K562 (cell line): ENCODE data around the gene GPR152. TPM values are rescaled to one million over a fixed set of nuclear protein-coding genes. Genes with fewer than 3 reads are reported as not detected.
A peak's percentile ranks its signal among the peaks of the same experiment; 100 is the strongest.

Experiments used
- ATAC-seq: fragments of 200-7000 bp; cut with Tn5 transposase; 3 replicates; pipeline ENCODE4 v1.9.1; 2020; ENCODE audit warnings: moderate library complexity
- BruUV-seq: library from RNA; stranded (reverse); fragments of 400-500 nt; replicated peaks from 2 replicates; lab custom pipeline; 2021; lab: Mats Ljungman, UMichigan
- CTCF ChIA-PET: fragments of 300-600 bp; formaldehyde crosslinking; extraction: SDS; loops from one replicate; lab custom pipeline; 2021; ENCODE audit warnings: low intra/inter-chr PET ratio; lab: Yijun Ruan, JAX
- POLR2A ChIA-PET: fragments of 300-600, 350-650 bp; sonication (Branson Sonifier 250); formaldehyde crosslinking; extraction: SDS; loops from one replicate; lab custom pipeline; 2021; ENCODE audit warnings: antibody characterized with exemption, inconsistent platforms; lab: Yijun Ruan, JAX
- DNase-seq, 4 experiments: peaks; one replicate each; pipeline versions ENCODE4 v3.0.0 to v3.0.0-alpha.2; 2011 to 2018; ENCODE audit warnings: low spot score in 3 of 4, mixed read lengths in 3 of 4; ENCODE audit errors: extremely low read depth in 1 of 4
- FAIRE-seq: peaks from 2 replicates; lab custom pipeline; 2011; peaks lifted over from hg19 to GRCh38; lab: Jason Lieb, UNC
- H2AFZ ChIP-seq: 2 replicates; pipeline ENCODE4 v1.6.0; 2011; ENCODE audit warnings: low read depth, low read length, control low read depth, inconsistent platforms
- H3K27ac ChIP-seq: fragments of 200-600 bp; 3 replicates; pipeline ENCODE4 v1.8.0; 2011; ENCODE audit warnings: low read depth, mild to moderate bottlenecking, control low read depth, inconsistent platforms, low read length, moderate library complexity, mixed read lengths; ENCODE audit errors: extremely low read depth
- H3K27me3 ChIP-seq, 2 experiments: fragments of 300-600 bp in 1 of 2; 2 replicates in 1 of 2; 3 replicates in 1 of 2; pipeline versions ENCODE4 v1.6.0 to v1.8.0; 2011; ENCODE audit warnings: inconsistent platforms in 2 of 2, low read length in 2 of 2, mild to moderate bottlenecking in 1 of 2, mixed read lengths in 1 of 2, moderate library complexity in 1 of 2; ENCODE audit not compliant: control insufficient read depth in 2 of 2, insufficient read depth in 2 of 2
- H3K36me3 ChIP-seq: fragments of 300-600 bp; 3 replicates; pipeline ENCODE4 v1.8.0; 2011; ENCODE audit warnings: mild to moderate bottlenecking, low read length, inconsistent platforms; ENCODE audit not compliant: control insufficient read depth, insufficient read depth
- H3K4me1 ChIP-seq, 2 experiments: fragments of 200-600 bp in 1 of 2; replicated peaks in 1 of 2; 2 replicates in 1 of 2; 3 replicates in 1 of 2; pipeline versions ENCODE4 v1.5.1 to v1.8.0; 2011; ENCODE audit warnings: inconsistent platforms in 2 of 2, low read length in 2 of 2, mild to moderate bottlenecking in 1 of 2, mixed read lengths in 1 of 2, moderate library complexity in 1 of 2; ENCODE audit not compliant: control insufficient read depth in 2 of 2, insufficient read depth in 2 of 2
- H3K4me2 ChIP-seq: 2 replicates; pipeline ENCODE4 v1.6.1; 2011; ENCODE audit warnings: low read length, control low read depth, inconsistent platforms, mixed read lengths; ENCODE audit not compliant: insufficient read depth
- H3K4me3 ChIP-seq: fragments of 200-600 bp; sonication (generic), shearing (Covaris generic); 2 replicates; pipeline ENCODE4 v1.5.1; 2016; ENCODE audit warnings: control low read depth, inconsistent platforms
- H3K79me2 ChIP-seq: fragments of 200-600 bp; 3 replicates; pipeline ENCODE4 v1.8.0; 2011; ENCODE audit warnings: low read length, inconsistent platforms; ENCODE audit not compliant: control insufficient read depth, insufficient read depth
- H3K9ac ChIP-seq, 2 experiments: 2 replicates each; pipeline versions ENCODE4 v1.6.0 to v1.6.1; 2011; ENCODE audit warnings: low read depth in 2 of 2, low read length in 2 of 2, control low read depth in 1 of 2, inconsistent platforms in 1 of 2, mild to moderate bottlenecking in 1 of 2, mixed read lengths in 1 of 2; ENCODE audit not compliant: insufficient read depth in 1 of 2
- H3K9me1 ChIP-seq: one replicate; pipeline ENCODE4 v1.6.0; 2011; ENCODE audit warnings: inconsistent platforms, mild to moderate bottlenecking, low read length, moderate library complexity; ENCODE audit not compliant: control insufficient read depth, insufficient read depth
- H3K9me3 ChIP-seq: replicated peaks from 2 replicates; pipeline ENCODE4 v1.5.1; 2011; ENCODE audit warnings: low read depth, low read length, inconsistent platforms; ENCODE audit not compliant: control insufficient read depth, insufficient read depth
- H4K20me1 ChIP-seq: replicated peaks from 2 replicates; pipeline ENCODE4 v1.6.1; 2011; ENCODE audit warnings: low read length, inconsistent platforms, mixed read lengths; ENCODE audit not compliant: control insufficient read depth, insufficient read depth
- BCOR ChIP-seq: fragments of 450-650 bp; IDR thresholded peaks from 2 replicates; pipeline ENCODE4 v1.6.1; 2016
- HNRNPUL1 ChIP-seq: fragments of 200-400 bp; formaldehyde crosslinking; IDR thresholded peaks from 2 replicates; pipeline ENCODE4 v1.6.1; 2017; ENCODE audit warnings: low read length
- IRF1 ChIP-seq: sonication (generic); formaldehyde crosslinking; IDR thresholded peaks from 2 replicates; pipeline ENCODE4 v1.8.0; 2022; ENCODE audit warnings: missing genetic modification reagents, mild to moderate bottlenecking, borderline replicate concordance
- KDM1A ChIP-seq, 2 experiments: fragments of 450-650 bp; IDR thresholded peaks; 2 replicates each; pipeline ENCODE4 v1.6.1; 2016; ENCODE audit warnings: mild to moderate bottlenecking in 2 of 2
- KDM5B ChIP-seq: fragments of 200-600 bp; sonication (generic); IDR thresholded peaks from 2 replicates; pipeline ENCODE4 v1.6.1; 2012; ENCODE audit warnings: low read depth, mild to moderate bottlenecking, moderate library complexity, low read length, control low read depth, inconsistent platforms; ENCODE audit not compliant: insufficient replicate concordance
- NFIC ChIP-seq: fragments of 450-650 bp; IDR thresholded peaks from 2 replicates; pipeline ENCODE4 v1.6.1; 2017; ENCODE audit warnings: mild to moderate bottlenecking, inconsistent platforms
- NKRF ChIP-seq: fragments of 450-650 bp; IDR thresholded peaks from 2 replicates; pipeline ENCODE4 v1.6.1; 2016; ENCODE audit warnings: borderline replicate concordance
- POLR2G ChIP-seq: fragments of 200-400 bp; formaldehyde crosslinking; IDR thresholded peaks from 2 replicates; pipeline ENCODE4 v1.6.1; 2017; ENCODE audit warnings: low read depth, mild to moderate bottlenecking, antibody characterized with exemption, low read length, moderate library complexity
- RBM25 ChIP-seq: fragments of 200-400 bp; formaldehyde crosslinking; IDR thresholded peaks from 2 replicates; pipeline ENCODE4 v1.6.1; 2018; ENCODE audit warnings: low read length, low read depth, moderate library complexity; ENCODE audit not compliant: severe bottlenecking
- RCOR1 ChIP-seq, 2 experiments: IDR thresholded peaks; 2 replicates each; pipeline ENCODE4 v1.6.1; 2012; ENCODE audit warnings: low read depth in 2 of 2, low read length in 2 of 2, borderline replicate concordance in 1 of 2, improper control_type of control experiment in 1 of 2
- SMARCA4 ChIP-seq: fragments of 450-650 bp; IDR thresholded peaks from 2 replicates; pipeline ENCODE4 v1.6.1; 2016
- TCFL5 ChIP-seq: fragments of 250-450 bp; sonication (Bioruptor Pico); conservative IDR thresholded peaks from 2 replicates; pipeline ENCODE4 v1.6.1; 2021; ENCODE audit warnings: mild to moderate bottlenecking, moderate library complexity, matching md5 sums
- TFAP4 ChIP-seq: sonication (generic); formaldehyde crosslinking; IDR thresholded peaks from 2 replicates; pipeline ENCODE4 v1.8.0; 2022; ENCODE audit warnings: missing genetic modification reagents, mild to moderate bottlenecking, moderate library complexity, borderline replicate concordance
- ZNF561 ChIP-seq: fragments of 450-650 bp; formaldehyde crosslinking; conservative IDR thresholded peaks from 2 replicates; pipeline ENCODE4 v1.4.0; 2020; ENCODE audit warnings: mild to moderate bottlenecking, moderate library complexity
- WGBS: fragments of 100-300 bp; shearing (Covaris generic); methylation state at CpG from one replicate; pipeline ENCODE4 v1.1.6; 2016; ENCODE audit warnings: low coverage, mixed read lengths; ENCODE audit not compliant: insufficient coverage; ENCODE audit errors: missing lambda C conversion rate; 5-methylcytosine and 5-hydroxymethylcytosine counted together
- in situ Hi-C: fragments of 300-500 bp; cut with MboI; formaldehyde crosslinking; loops from 4 replicates; pipeline ENCODE4 v1.15.0; 2018; ENCODE audit warnings: inconsistent platforms, mixed read lengths
- intact Hi-C: fragments of 100-400 bp; cut with micrococcal nuclease; formaldehyde crosslinking; loops from 2 replicates; pipeline ENCODE4 v1.14.2; 2022
- polyA plus RNA-seq, 8 experiments: library from polyadenylated mRNA; depleted of rRNA in 4 of 8; stranded (reverse) in 5 of 8; unstranded in 3 of 8; fragments of >200 nt; fragmentation: Nextera tagmentation in 2 of 8; fragmentation: Illumina TruSeq in 1 of 8; extraction: Ambion mirVana in 2 of 8; extraction: Trizol in 1 of 8; gene quantifications; 2 replicates each; pipeline versions ENCODE4 v1.2.1 to v1.2.3, GENCODE V29; 2011 to 2014; ENCODE audit warnings: inconsistent platforms in 1 of 8, missing spikeins in 1 of 8
- total RNA-seq, 7 experiments: library from RNA; depleted of rRNA in 6 of 7; stranded (reverse); fragments of >200 nt in 6 of 7; fragmentation: Illumina TruSeq in 2 of 7; extraction: Trizol in 2 of 7; gene quantifications; 2 replicates each; pipeline versions ENCODE4 v1.2.1 to v1.2.3, GENCODE V29; 2011 to 2021; ENCODE audit warnings: low replicate concordance in 1 of 7

GPR152 gene
- total and polyA plus RNA-seq, 9 of the 15 experiments (the other 6 are each of a cell fraction or from before 2014, with no cell fraction given): not detected

GRCh38 chr11:67466962-67467771 is 14.6 kb upstream of the GPR152 start:
- no peak for ATAC-seq
- H3K4me1 ChIP-seq: peaks cover 20 to 56% of the 10 kb centered on the region in 2 experiments; a peak in 4 of 5 replicates
- in situ Hi-C loops: no loop called here

More at GRCh38 chr11:67466962-67467771, 14.6 kb upstream of the GPR152 start:
- no peak overlapping the region for H3K27ac ChIP-seq
- 77% methylated on average over 8 of the region's 11 CpGs for WGBS
- no peaks in the 10 kb centered on the region for H3K27me3 ChIP-seq
- no peaks in the 10 kb centered on the region for H3K9me1 ChIP-seq
- intact Hi-C loops: loop anchor here (5.0 kb wide), 1 partner anchor 45 kb away; no protein-coding TSS in a partner anchor
- TF ChIP-seq SMARCA4: no peak
- TF ChIP-seq NKRF: no peak
- TF ChIP-seq KDM1A (IDR thresholded peaks at IDR 0.05): peak in 1 of 2 experiments; percentile 39; a peak in 1 of 4 replicates
- TF ChIP-seq POLR2G: peak; percentile 53
- peak; percentile 84 for TF ChIP-seq NFIC
- no peak for TF ChIP-seq IRF1 (CRISPR knock-in tag)
- peak; percentile 0 for TF ChIP-seq KDM5B
- TF ChIP-seq TCFL5: no peak
- TF ChIP-seq ZNF561 (CRISPR knock-in tag): no peak
- TF ChIP-seq HNRNPUL1: no peak
- TF ChIP-seq RBM25: peak; percentile 59
- peak in 1 of 2 experiments; percentile 54; a peak in 1 of 4 replicates for TF ChIP-seq RCOR1 (IDR thresholded peaks at IDR 0.05; ENCODE audit: borderline replicate concordance in 1 of 2, low read depth in 2 of 2, low read length in 2 of 2)
- peak; percentile 31; the same call in 1 of the 2 replicates for TF ChIP-seq BCOR
- 0 out of 2 replicates have a peak, but pooled peaks have one; percentile 18 for TF ChIP-seq TFAP4 (CRISPR knock-in tag)
- peaks cover 12% of the 10 kb centered on the region for H3K79me2 ChIP-seq
- no peaks in the 10 kb centered on the region for H4K20me1 ChIP-seq
- DNase-seq (no peak), FAIRE-seq (no peak)
- H3K9ac ChIP-seq: peak overlapping the region in 1 of 2 experiments; percentile 35; a peak in 1 of 4 replicates
- H3K9me3 ChIP-seq: no peaks in the 10 kb centered on the region
- no peak overlapping the region for H3K4me3 ChIP-seq
- POLR2A ChIA-PET: interaction anchor here (0.5 to 1.7 kb wide), 3 partner anchors 10 to 78 kb away, joined by 3 to 4 read pairs (median 3); partner anchors contain the start of gene AIP
- H3K36me3 ChIP-seq: no peaks in the 10 kb centered on the region
- BruUV-seq: no TSS peak
- no peak overlapping the region for H3K4me2 ChIP-seq
- CTCF ChIA-PET: no interaction called here
- H2AFZ ChIP-seq: no peak overlapping the region
